GM23248 (cell line): ENCODE results near the gene SMYD3. TPM values are rescaled to one million over a fixed set of nuclear protein-coding genes. Genes with fewer than 3 reads are reported as not detected.

ENCODE experiments used
- DNase-seq: peaks from one replicate; pipeline ENCODE4 v3.0.0-alpha.2; 2015
- H2AFZ ChIP-seq: fragments of 200-600 bp; sonication (generic); 2 replicates; pipeline ENCODE4 v1.6.1; 2016; ENCODE audit warnings: antibody characterized with exemption
- H3F3A ChIP-seq: fragments of 200-600 bp; sonication (generic); 2 replicates; pipeline ENCODE4 v1.6.1; 2016; ENCODE audit warnings: mild to moderate bottlenecking, antibody characterized with exemption, mixed run types; ENCODE audit not compliant: insufficient read depth
- H3K27ac ChIP-seq: fragments of 200-600 bp; sonication (generic); 2 replicates; pipeline ENCODE4 v1.5.1; 2016; ENCODE audit warnings: mild to moderate bottlenecking
- H3K27me3 ChIP-seq: fragments of 200-600 bp; sonication (generic); replicated peaks from 2 replicates; pipeline ENCODE4 v1.6.1; 2016; ENCODE audit warnings: mild to moderate bottlenecking; ENCODE audit not compliant: insufficient read depth
- H3K36me3 ChIP-seq: fragments of 200-600 bp; sonication (generic); 2 replicates; pipeline ENCODE4 v1.6.1; 2016; ENCODE audit warnings: low read depth, mild to moderate bottlenecking
- H3K4me1 ChIP-seq: fragments of 200-600 bp; sonication (generic); 2 replicates; pipeline ENCODE4 v1.6.1; 2016; ENCODE audit warnings: mild to moderate bottlenecking; ENCODE audit not compliant: insufficient read depth
- H3K4me2 ChIP-seq: fragments of 200-600 bp; sonication (generic); one replicate; pipeline ENCODE4 v1.6.1; 2016; ENCODE audit warnings: mild to moderate bottlenecking; ENCODE audit not compliant: unreplicated experiment
- H3K4me3 ChIP-seq: fragments of 200-600 bp; sonication (generic); 2 replicates; pipeline ENCODE4 v1.5.1; 2016; ENCODE audit warnings: mild to moderate bottlenecking
- H3K79me2 ChIP-seq: fragments of 200-600 bp; sonication (generic); 2 replicates; pipeline ENCODE4 v1.6.1; 2016; ENCODE audit warnings: mild to moderate bottlenecking; ENCODE audit not compliant: insufficient read depth
- H3K9ac ChIP-seq: fragments of 200-600 bp; sonication (generic); 2 replicates; pipeline ENCODE4 v1.6.1; 2016; ENCODE audit warnings: mild to moderate bottlenecking
- H3K9me2 ChIP-seq: fragments of 200-600 bp; sonication (generic); 2 replicates; pipeline ENCODE4 v1.6.1; 2016; ENCODE audit warnings: mixed run types, mild to moderate bottlenecking, moderate library complexity; ENCODE audit not compliant: insufficient read depth
- H3K9me3 ChIP-seq: fragments of 200-600 bp; sonication (generic); one replicate; pipeline ENCODE4 v1.6.1; 2017; ENCODE audit warnings: low read depth
- H4K20me1 ChIP-seq: fragments of 200-600 bp; sonication (generic); 2 replicates; pipeline ENCODE4 v1.6.0; 2016; ENCODE audit not compliant: insufficient read depth
- EZH2 ChIP-seq: fragments of 200-600 bp; sonication (generic); IDR thresholded peaks from 2 replicates; pipeline ENCODE4 v1.6.1; 2018; ENCODE audit warnings: antibody characterized with exemption, mild to moderate bottlenecking; ENCODE audit not compliant: insufficient read depth, poor library complexity, severe bottlenecking
- EZH2phosphoT487 ChIP-seq: fragments of 200-600 bp; sonication (generic); IDR thresholded peaks from 2 replicates; pipeline ENCODE4 v1.6.1; 2018; ENCODE audit warnings: antibody characterized with exemption, moderate library complexity, mild to moderate bottlenecking, low read depth; ENCODE audit not compliant: insufficient read depth
- WGBS, 2 experiments: methylation state at CpG; one replicate each; pipeline ENCODE4 v1.1.6; 2015 to 2017; ENCODE audit warnings: low lambda C conversion rate in 2 of 2, low coverage in 1 of 2; ENCODE audit errors: missing lambda C conversion rate in 2 of 2; 5-methylcytosine and 5-hydroxymethylcytosine counted together
- in situ Hi-C: fragments of 300-500 bp; cut with MboI; formaldehyde crosslinking; loops from 2 replicates; pipeline ENCODE4 v1.15.0; 2020
- polyA plus RNA-seq: library from polyadenylated mRNA; unstranded; fragments of >200 nt; fragmentation: Nextera tagmentation; extraction: Ambion mirVana; gene quantifications from 2 replicates; pipeline ENCODE4 v1.2.1, GENCODE V29; 2016
- total RNA-seq: library from RNA; depleted of rRNA; stranded (reverse); fragments of >200 nt; shearing (Covaris generic); gene quantifications from 2 replicates; pipeline ENCODE4 v1.2.3, GENCODE V29; 2014

Gene SMYD3
- total and polyA plus RNA-seq, 2 experiments from 2014 or later: 32.1 to 44.8 TPM

GRCh38 chr1:246491551-246492053, 15.5 kb downstream of the SMYD3 start:
- H3K36me3 ChIP-seq: no peaks in the 10 kb centered on the region
- no peak overlapping the region for H3K27ac ChIP-seq
- no peaks in the 10 kb centered on the region for H3K9me3 ChIP-seq
- peaks cover 37% of the 10 kb centered on the region for H3K79me2 ChIP-seq
- H3K9me2 ChIP-seq: no peaks in the 10 kb centered on the region
- no peaks in the 10 kb centered on the region for H3K27me3 ChIP-seq
- no peak overlapping the region for H3K4me2 ChIP-seq
- no peak for DNase-seq
- TF ChIP-seq EZH2 (no peak), EZH2phosphoT487 (no peak)
- H3F3A ChIP-seq: no peaks in the 10 kb centered on the region
- no peak overlapping the region for H3K4me3 ChIP-seq
- H2AFZ ChIP-seq: no peak overlapping the region
- H3K9ac ChIP-seq: no peak overlapping the region
- H3K4me1 ChIP-seq: no peaks in the 10 kb centered on the region
- no peaks in the 10 kb centered on the region for H4K20me1 ChIP-seq
- in situ Hi-C loops: no loop called here
- 91 to 95% methylated on average over 7 of the region's 7 CpGs for WGBS, 2 experiments

- 89 to 90% methylated on average over 6 of the region's 6 CpGs for WGBS, 2 experiments
- DNase-seq: no peak
- Histone ChIP-seq H3K27me3 (no peaks in the 10 kb centered on the region), H2AFZ (no peak overlapping the region), H4K20me1 (no peaks in the 10 kb centered on the region), H3K9me2 (no peaks in the 10 kb centered on the region), H3K27ac (no peak overlapping the region), H3F3A (no peaks in the 10 kb centered on the region), H3K4me1 (peaks cover under 1% of the 10 kb centered on the region; the same call in 1 of the 2 replicates), H3K9me3 (no peaks in the 10 kb centered on the region), H3K9ac (no peak overlapping the region), H3K4me3 (no peak overlapping the region), H3K79me2 (peaks cover 25% of the 10 kb centered on the region), H3K4me2 (no peak overlapping the region), H3K36me3 (no peaks in the 10 kb centered on the region)
- TF ChIP-seq EZH2phosphoT487 (no peak), EZH2 (no peak)
- in situ Hi-C loops: no loop called here
Observed at GRCh38 chr1:246488674-246489073, 18.4 kb downstream of the SMYD3 start.

GRCh38 chr1:246483569-246483933, 23.5 kb downstream of the SMYD3 start:
- Histone ChIP-seq H3F3A (0 out of 2 replicates have a peak, but pooled peaks cover 5% of the 10 kb centered on the region), H4K20me1 (no peaks in the 10 kb centered on the region), H3K4me3 (peak overlapping the region; percentile 58), H2AFZ (peak overlapping the region; percentile 76), H3K9me2 (no peaks in the 10 kb centered on the region), H3K27ac (0 out of 2 replicates have a peak overlapping the region, but pooled peaks have one; percentile 7), H3K79me2 (peaks cover 13% of the 10 kb centered on the region), H3K9me3 (no peaks in the 10 kb centered on the region), H3K4me1 (peaks cover 12% of the 10 kb centered on the region), H3K36me3 (no peaks in the 10 kb centered on the region), H3K4me2 (peak overlapping the region; percentile 89), H3K27me3 (no peaks in the 10 kb centered on the region), H3K9ac (peak overlapping the region; percentile 4; the same call in 1 of the 2 replicates)
- in situ Hi-C loops: no loop called here
- peak; percentile 42 for DNase-seq
- no peak for TF ChIP-seq EZH2phosphoT487
- no peak for TF ChIP-seq EZH2

DNA sequence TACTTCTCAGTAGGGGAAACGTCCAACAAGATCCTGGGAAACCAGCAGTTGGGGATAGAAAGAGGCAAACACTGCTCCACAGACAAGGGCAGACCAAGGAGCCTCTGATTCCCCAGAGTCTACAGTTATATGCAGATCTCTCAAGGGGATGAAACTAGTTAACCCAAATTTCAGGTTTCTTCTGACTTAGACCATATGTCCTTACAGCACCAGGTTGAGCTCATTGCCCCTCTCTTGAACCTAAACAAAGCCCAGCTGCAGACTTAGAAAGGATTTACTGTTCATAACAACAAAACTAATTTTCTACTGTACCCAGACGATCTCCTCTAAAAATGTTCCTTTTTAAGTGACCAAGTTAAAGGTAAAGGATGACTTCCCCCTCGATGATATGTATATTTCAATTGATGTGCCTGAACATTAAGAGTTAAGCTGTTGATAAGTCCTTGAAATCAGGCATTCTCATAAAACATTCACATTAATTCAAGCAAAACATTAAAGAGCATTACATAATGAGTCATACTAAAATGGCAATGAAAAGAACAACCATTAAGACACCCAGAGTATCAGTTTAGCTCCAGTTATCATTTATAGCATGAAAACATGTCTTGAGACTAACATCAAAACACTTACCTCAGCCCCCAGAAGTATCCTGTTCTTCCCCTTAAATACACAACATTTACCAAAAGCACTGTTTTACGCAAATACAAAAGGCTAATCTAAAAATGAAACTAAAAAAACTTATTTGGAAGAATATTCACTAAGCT, 24.1 kb downstream of the SMYD3 start:
- H3K36me3 ChIP-seq: no peaks in the 10 kb centered on the region
- in situ Hi-C loops: no loop called here
- H3K79me2 ChIP-seq: peaks cover 13% of the 10 kb centered on the region
- H4K20me1 ChIP-seq: no peaks in the 10 kb centered on the region
- peak overlapping the region; percentile 4; the same call in 1 of the 2 replicates for H3K9ac ChIP-seq
- H3F3A ChIP-seq: 0 out of 2 replicates have a peak, but pooled peaks cover 5% of the 10 kb centered on the region
- H3K27ac ChIP-seq: 0 out of 2 replicates have a peak overlapping the region, but pooled peaks have one; percentile 7
- TF ChIP-seq EZH2phosphoT487 (no peak), EZH2 (no peak)
- peak overlapping the region; percentile 58 for H3K4me3 ChIP-seq
- 4 to 11% methylated on average over 4 of the region's 4 CpGs for WGBS, 2 experiments
- H3K27me3 ChIP-seq: no peaks in the 10 kb centered on the region
- H3K4me2 ChIP-seq: peak overlapping the region; percentile 89
- no peaks in the 10 kb centered on the region for H3K9me3 ChIP-seq
- DNase-seq: peak; percentile 32
- no peaks in the 10 kb centered on the region for H3K9me2 ChIP-seq
- H3K4me1 ChIP-seq: peaks cover 12% of the 10 kb centered on the region
- peak overlapping the region; percentile 76 for H2AFZ ChIP-seq
